HEK293 (cell line): ENCODE data around the gene ACKR4.

Experiments
- CTCF ChIA-PET: fragments of 350-600 bp; formaldehyde crosslinking; extraction: SDS; loops from one replicate; lab custom pipeline; 2021; ENCODE audit warnings: antibody characterized with exemption; lab: Yijun Ruan, JAX
- POLR2A ChIA-PET: fragments of 300-600 bp; formaldehyde crosslinking; extraction: SDS; loops from one replicate; lab custom pipeline; 2020; ENCODE audit warnings: antibody characterized with exemption, inconsistent platforms; lab: Yijun Ruan, JAX
- H3K27ac ChIP-seq: fragments of 200-500 bp; sonication (Bioruptor generic); 2 replicates; pipeline ENCODE4 v1.5.1; 2014; ENCODE audit warnings: low read depth, low read length, control low read depth, inconsistent platforms; ENCODE audit errors: extremely low read depth
- H3K36me3 ChIP-seq, 2 experiments: fragments of 200-500 bp in 1 of 2; sonication (Bioruptor generic) in 1 of 2; 1 replicate in 1 of 2; 2 replicates in 1 of 2; pipeline ENCODE4 v1.5.1; 2014 to 2017; ENCODE audit warnings: inconsistent platforms in 2 of 2, low read length in 2 of 2; ENCODE audit not compliant: control insufficient read depth in 2 of 2, insufficient read depth in 1 of 2
- H3K4me1 ChIP-seq: fragments of 200-500 bp; sonication (Bioruptor generic); 2 replicates; pipeline ENCODE4 v1.5.1; 2014; ENCODE audit warnings: mild to moderate bottlenecking, low read length, inconsistent platforms; ENCODE audit not compliant: control insufficient read depth, insufficient read depth
- H3K4me3 ChIP-seq: 2 replicates; pipeline ENCODE4 v1.5.1; 2011; ENCODE audit warnings: low read depth, mild to moderate bottlenecking, control low read depth, low read length, moderate library complexity
- H3K9me3 ChIP-seq: fragments of 200-500 bp; sonication (Bioruptor generic); 2 replicates; pipeline ENCODE4 v1.5.1; 2014; ENCODE audit warnings: low read depth, low read length, inconsistent platforms; ENCODE audit not compliant: control insufficient read depth, insufficient read depth
- BCL11B ChIP-seq: fragments of 450-650 bp; formaldehyde crosslinking; IDR thresholded peaks from 2 replicates; pipeline ENCODE4 v1.5.1; 2016; ENCODE audit warnings: low read depth, missing biosample characterization, missing genetic modification characterization
- EGR2 ChIP-seq: fragments of 450-650 bp; formaldehyde crosslinking; IDR thresholded peaks from 2 replicates; pipeline ENCODE4 v1.5.1; 2016; ENCODE audit warnings: low read depth, missing biosample characterization, missing genetic modification characterization
- KLF8 ChIP-seq: fragments of 450-650 bp; formaldehyde crosslinking; IDR thresholded peaks from 2 replicates; pipeline ENCODE4 v1.5.1; 2016; ENCODE audit warnings: missing biosample characterization, missing genetic modification characterization
- RBAK ChIP-seq: fragments of 450-650 bp; formaldehyde crosslinking; IDR thresholded peaks from 2 replicates; pipeline ENCODE4 v1.5.1; 2016; ENCODE audit warnings: missing biosample characterization, missing genetic modification characterization
- SALL2 ChIP-seq: fragments of 450-650 bp; formaldehyde crosslinking; IDR thresholded peaks from 2 replicates; pipeline ENCODE4 v1.5.0; 2017; ENCODE audit warnings: missing biosample characterization, mild to moderate bottlenecking, missing genetic modification characterization, borderline replicate concordance
- ZNF112 ChIP-seq: fragments of 450-650 bp; formaldehyde crosslinking; IDR thresholded peaks from 2 replicates; pipeline ENCODE4 v1.5.0; 2017; ENCODE audit warnings: missing biosample characterization, missing genetic modification characterization
- ZNF335 ChIP-seq: fragments of 450-650 bp; formaldehyde crosslinking; conservative IDR thresholded peaks from 2 replicates; pipeline ENCODE4 v1.5.1; 2016; ENCODE audit warnings: missing biosample characterization, missing genetic modification characterization
- ZNF473 ChIP-seq: fragments of 450-650 bp; formaldehyde crosslinking; IDR thresholded peaks from 2 replicates; pipeline ENCODE4 v1.5.1; 2017; ENCODE audit warnings: missing biosample characterization, missing genetic modification characterization
- ZNF621 ChIP-seq: fragments of 450-650 bp; formaldehyde crosslinking; IDR thresholded peaks from 2 replicates; pipeline ENCODE4 v1.5.1; 2017; ENCODE audit warnings: missing biosample characterization, missing genetic modification characterization
- ZNF658 ChIP-seq: fragments of 450-650 bp; formaldehyde crosslinking; IDR thresholded peaks from 2 replicates; pipeline ENCODE4; 2016; ENCODE audit warnings: missing biosample characterization, missing genetic modification characterization
- ZNF701 ChIP-seq: fragments of 450-650 bp; formaldehyde crosslinking; IDR thresholded peaks from 2 replicates; pipeline ENCODE4 v1.5.1; 2016; ENCODE audit warnings: missing biosample characterization, missing genetic modification characterization
- TF ChIP-seq, protein P1 (sequence below): fragments of 450-650 bp; formaldehyde crosslinking; IDR thresholded peaks from 2 replicates; pipeline ENCODE4 v1.5.1; 2016; ENCODE audit warnings: missing biosample characterization, missing genetic modification characterization
- TF ChIP-seq, protein P2 (sequence below): fragments of 450-650 bp; formaldehyde crosslinking; IDR thresholded peaks from 2 replicates; pipeline ENCODE4 v1.5.1; 2016; ENCODE audit warnings: missing biosample characterization, missing genetic modification characterization, borderline replicate concordance
- TF ChIP-seq, protein P3 (sequence below): sonication (generic); formaldehyde crosslinking; IDR thresholded peaks from 2 replicates; pipeline ENCODE4 v1.8.1; 2022; ENCODE audit warnings: mild to moderate bottlenecking, moderate library complexity, missing genetic modification reagents
- TF ChIP-seq, protein P4 (sequence below): fragments of 450-650 bp; formaldehyde crosslinking; IDR thresholded peaks from 2 replicates; pipeline ENCODE4 v1.5.1; 2017; ENCODE audit warnings: missing biosample characterization, missing genetic modification characterization
- TF ChIP-seq, protein P5 (sequence below): fragments of 450-650 bp; formaldehyde crosslinking; conservative IDR thresholded peaks from 2 replicates; pipeline ENCODE4 v1.5.1; 2016; ENCODE audit warnings: low read depth, missing biosample characterization, missing genetic modification characterization

ACKR4 gene

DNA sequence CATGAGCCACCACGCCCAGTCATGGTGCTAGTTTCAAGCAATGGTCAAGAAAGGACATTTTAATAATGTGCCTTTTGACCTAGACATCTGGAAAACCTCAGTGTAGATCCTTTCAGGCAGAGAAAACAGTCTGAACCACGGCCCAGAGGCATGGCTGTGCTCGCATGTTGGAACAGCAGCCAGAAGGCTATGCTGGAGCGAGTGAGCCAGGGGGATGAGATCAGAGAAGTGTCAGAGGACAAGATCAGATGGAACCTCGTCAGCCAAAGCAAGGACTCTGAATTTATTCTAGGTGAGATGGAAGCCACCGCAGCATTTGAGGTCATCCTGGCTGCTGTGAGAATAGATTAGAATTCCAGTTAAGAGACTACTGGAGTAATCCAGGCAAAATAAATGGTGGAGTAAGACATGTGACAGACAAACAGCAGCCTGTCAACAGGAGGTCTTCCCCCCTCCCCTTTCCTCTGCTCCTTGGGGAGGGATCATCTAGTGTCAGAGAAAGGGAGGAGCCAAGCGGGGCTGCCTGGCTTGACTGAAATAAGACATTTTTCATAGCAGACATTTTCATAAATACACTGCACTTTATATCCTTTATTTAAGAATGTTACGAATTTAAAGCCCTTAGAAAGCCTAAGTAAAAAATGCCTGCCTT lies 40.4 kb upstream of the ACKR4 start:
- POLR2A ChIA-PET: no interaction called here
- Histone ChIP-seq H3K4me3 (no peak overlapping the region), H3K36me3 (peaks cover 0 to 14% of the 10 kb centered on the region in 2 experiments; a peak in 1 of 3 replicates), H3K9me3 (no peaks in the 10 kb centered on the region), H3K4me1 (no peaks in the 10 kb centered on the region), H3K27ac (no peak overlapping the region)
- no peak for TF ChIP-seq KLF8 (tag by site-specific recombination)
- CTCF ChIA-PET: no interaction called here

DNA sequence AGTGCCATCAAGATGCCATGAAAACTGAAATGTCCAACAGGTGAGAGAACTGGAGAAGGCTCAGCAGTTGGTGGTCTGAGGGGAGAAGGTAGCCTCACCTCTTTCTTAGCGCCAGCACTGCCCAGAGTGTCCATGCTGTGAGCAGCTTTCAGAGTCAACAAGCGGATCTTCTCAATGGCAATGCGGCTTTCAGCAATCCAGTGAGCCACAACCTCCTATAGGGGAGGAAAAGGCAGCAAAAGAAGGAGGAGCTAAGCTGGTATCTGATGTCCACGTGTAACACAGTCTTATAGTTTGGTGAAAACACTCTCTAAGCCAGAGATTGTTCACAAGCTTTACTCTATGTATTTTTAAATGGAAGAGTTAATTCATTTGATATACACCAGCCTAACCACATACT lies 36.1 kb upstream of the ACKR4 start:
- no peak overlapping the region for H3K27ac ChIP-seq
- no peak overlapping the region for H3K4me3 ChIP-seq
- H3K36me3 ChIP-seq: peaks cover 0 to 14% of the 10 kb centered on the region in 2 experiments; a peak in 1 of 3 replicates
- no peaks in the 10 kb centered on the region for H3K4me1 ChIP-seq
- ChIA-PET CTCF (no interaction called here), POLR2A (no interaction called here)
- H3K9me3 ChIP-seq: no peaks in the 10 kb centered on the region
- TF ChIP-seq, protein P1, sequence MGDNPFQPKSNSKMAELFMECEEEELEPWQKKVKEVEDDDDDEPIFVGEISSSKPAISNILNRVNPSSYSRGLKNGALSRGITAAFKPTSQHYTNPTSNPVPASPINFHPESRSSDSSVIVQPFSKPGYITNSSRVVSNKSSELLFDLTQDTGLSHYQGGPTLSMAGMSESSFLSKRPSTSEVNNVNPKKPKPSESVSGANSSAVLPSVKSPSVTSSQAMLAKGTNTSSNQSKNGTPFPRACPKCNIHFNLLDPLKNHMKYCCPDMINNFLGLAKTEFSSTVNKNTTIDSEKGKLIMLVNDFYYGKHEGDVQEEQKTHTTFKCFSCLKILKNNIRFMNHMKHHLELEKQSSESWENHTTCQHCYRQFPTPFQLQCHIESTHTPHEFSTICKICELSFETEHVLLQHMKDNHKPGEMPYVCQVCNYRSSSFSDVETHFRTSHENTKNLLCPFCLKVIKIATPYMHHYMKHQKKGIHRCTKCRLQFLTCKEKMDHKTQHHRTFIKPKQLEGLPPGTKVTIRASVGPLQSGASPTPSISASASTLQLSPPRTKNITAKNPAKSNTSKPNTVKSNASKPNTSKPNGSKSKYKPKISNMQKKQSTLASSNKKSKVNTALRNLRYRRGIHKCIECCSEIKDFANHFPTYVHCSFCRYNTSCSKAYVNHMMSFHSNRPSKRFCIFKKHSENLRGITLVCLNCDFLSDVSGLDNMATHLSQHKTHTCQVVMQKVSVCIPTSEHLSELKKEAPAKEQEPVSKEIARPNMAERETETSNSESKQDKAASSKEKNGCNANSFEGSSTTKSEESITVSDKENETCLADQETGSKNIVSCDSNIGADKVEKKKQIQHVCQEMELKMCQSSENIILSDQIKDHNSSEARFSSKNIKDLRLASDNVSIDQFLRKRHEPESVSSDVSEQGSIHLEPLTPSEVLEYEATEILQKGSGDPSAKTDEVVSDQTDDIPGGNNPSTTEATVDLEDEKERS: no peak
- TF ChIP-seq ZNF621 (tag by site-specific recombination) (no peak), ZNF112 (tag by site-specific recombination) (no peak), RBAK (no peak), ZNF701 (no peak), BCL11B (tag by site-specific recombination) (no peak), ZNF658 (tag by site-specific recombination) (no peak), ZNF335 (tag by site-specific recombination) (no peak), SALL2 (no peak), ZNF473 (tag by site-specific recombination) (no peak), EGR2 (no peak)
- TF ChIP-seq, protein P2, sequence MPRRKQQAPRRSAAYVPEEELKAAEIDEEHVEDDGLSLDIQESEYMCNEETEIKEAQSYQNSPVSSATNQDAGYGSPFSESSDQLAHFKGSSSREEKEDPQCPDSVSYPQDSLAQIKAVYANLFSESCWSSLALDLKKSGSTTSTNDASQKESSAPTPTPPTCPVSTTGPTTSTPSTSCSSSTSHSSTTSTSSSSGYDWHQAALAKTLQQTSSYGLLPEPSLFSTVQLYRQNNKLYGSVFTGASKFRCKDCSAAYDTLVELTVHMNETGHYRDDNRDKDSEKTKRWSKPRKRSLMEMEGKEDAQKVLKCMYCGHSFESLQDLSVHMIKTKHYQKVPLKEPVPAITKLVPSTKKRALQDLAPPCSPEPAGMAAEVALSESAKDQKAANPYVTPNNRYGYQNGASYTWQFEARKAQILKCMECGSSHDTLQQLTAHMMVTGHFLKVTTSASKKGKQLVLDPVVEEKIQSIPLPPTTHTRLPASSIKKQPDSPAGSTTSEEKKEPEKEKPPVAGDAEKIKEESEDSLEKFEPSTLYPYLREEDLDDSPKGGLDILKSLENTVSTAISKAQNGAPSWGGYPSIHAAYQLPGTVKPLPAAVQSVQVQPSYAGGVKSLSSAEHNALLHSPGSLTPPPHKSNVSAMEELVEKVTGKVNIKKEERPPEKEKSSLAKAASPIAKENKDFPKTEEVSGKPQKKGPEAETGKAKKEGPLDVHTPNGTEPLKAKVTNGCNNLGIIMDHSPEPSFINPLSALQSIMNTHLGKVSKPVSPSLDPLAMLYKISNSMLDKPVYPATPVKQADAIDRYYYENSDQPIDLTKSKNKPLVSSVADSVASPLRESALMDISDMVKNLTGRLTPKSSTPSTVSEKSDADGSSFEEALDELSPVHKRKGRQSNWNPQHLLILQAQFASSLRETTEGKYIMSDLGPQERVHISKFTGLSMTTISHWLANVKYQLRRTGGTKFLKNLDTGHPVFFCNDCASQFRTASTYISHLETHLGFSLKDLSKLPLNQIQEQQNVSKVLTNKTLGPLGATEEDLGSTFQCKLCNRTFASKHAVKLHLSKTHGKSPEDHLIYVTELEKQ (tag by site-specific recombination): no peak
- TF ChIP-seq, protein P3, sequence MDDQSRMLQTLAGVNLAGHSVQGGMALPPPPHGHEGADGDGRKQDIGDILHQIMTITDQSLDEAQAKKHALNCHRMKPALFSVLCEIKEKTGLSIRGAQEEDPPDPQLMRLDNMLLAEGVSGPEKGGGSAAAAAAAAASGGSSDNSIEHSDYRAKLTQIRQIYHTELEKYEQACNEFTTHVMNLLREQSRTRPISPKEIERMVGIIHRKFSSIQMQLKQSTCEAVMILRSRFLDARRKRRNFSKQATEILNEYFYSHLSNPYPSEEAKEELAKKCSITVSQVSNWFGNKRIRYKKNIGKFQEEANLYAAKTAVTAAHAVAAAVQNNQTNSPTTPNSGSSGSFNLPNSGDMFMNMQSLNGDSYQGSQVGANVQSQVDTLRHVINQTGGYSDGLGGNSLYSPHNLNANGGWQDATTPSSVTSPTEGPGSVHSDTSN (CRISPR knock-in tag): no peak
- TF ChIP-seq, protein P4, sequence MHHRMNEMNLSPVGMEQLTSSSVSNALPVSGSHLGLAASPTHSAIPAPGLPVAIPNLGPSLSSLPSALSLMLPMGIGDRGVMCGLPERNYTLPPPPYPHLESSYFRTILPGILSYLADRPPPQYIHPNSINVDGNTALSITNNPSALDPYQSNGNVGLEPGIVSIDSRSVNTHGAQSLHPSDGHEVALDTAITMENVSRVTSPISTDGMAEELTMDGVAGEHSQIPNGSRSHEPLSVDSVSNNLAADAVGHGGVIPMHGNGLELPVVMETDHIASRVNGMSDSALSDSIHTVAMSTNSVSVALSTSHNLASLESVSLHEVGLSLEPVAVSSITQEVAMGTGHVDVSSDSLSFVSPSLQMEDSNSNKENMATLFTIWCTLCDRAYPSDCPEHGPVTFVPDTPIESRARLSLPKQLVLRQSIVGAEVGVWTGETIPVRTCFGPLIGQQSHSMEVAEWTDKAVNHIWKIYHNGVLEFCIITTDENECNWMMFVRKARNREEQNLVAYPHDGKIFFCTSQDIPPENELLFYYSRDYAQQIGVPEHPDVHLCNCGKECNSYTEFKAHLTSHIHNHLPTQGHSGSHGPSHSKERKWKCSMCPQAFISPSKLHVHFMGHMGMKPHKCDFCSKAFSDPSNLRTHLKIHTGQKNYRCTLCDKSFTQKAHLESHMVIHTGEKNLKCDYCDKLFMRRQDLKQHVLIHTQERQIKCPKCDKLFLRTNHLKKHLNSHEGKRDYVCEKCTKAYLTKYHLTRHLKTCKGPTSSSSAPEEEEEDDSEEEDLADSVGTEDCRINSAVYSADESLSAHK: no peak
- TF ChIP-seq, protein P5, sequence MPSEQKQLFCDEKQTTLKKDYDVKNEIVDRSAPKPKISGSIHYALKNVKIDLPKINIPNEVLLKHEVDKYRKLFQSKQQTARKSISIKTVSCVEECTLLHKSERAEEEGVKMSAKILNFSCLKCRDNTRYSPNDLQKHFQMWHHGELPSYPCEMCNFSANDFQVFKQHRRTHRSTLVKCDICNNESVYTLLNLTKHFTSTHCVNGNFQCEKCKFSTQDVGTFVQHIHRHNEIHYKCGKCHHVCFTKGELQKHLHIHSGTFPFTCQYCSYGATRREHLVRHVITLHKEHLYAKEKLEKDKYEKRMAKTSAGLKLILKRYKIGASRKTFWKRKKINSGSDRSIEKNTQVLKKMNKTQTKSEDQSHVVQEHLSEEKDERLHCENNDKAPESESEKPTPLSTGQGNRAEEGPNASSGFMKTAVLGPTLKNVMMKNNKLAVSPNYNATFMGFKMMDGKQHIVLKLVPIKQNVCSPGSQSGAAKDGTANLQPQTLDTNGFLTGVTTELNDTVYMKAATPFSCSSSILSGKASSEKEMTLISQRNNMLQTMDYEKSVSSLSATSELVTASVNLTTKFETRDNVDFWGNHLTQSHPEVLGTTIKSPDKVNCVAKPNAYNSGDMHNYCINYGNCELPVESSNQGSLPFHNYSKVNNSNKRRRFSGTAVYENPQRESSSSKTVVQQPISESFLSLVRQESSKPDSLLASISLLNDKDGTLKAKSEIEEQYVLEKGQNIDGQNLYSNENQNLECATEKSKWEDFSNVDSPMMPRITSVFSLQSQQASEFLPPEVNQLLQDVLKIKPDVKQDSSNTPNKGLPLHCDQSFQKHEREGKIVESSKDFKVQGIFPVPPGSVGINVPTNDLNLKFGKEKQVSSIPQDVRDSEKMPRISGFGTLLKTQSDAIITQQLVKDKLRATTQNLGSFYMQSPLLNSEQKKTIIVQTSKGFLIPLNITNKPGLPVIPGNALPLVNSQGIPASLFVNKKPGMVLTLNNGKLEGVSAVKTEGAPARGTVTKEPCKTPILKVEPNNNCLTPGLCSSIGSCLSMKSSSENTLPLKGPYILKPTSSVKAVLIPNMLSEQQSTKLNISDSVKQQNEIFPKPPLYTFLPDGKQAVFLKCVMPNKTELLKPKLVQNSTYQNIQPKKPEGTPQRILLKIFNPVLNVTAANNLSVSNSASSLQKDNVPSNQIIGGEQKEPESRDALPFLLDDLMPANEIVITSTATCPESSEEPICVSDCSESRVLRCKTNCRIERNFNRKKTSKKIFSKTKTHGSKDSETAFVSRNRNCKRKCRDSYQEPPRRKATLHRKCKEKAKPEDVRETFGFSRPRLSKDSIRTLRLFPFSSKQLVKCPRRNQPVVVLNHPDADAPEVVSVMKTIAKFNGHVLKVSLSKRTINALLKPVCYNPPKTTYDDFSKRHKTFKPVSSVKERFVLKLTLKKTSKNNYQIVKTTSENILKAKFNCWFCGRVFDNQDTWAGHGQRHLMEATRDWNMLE (tag by site-specific recombination): no peak
